ENCODE results near the gene HOOK1. TPM values are rescaled to one million over a fixed set of nuclear protein-coding genes. Genes with fewer than 3 reads are reported as not detected.

HOOK1 gene
- total and polyA plus RNA-seq, 2 donors (not counting 3 experiments of a cell fraction or from before 2014, with no cell fraction given): not detected

DNA sequence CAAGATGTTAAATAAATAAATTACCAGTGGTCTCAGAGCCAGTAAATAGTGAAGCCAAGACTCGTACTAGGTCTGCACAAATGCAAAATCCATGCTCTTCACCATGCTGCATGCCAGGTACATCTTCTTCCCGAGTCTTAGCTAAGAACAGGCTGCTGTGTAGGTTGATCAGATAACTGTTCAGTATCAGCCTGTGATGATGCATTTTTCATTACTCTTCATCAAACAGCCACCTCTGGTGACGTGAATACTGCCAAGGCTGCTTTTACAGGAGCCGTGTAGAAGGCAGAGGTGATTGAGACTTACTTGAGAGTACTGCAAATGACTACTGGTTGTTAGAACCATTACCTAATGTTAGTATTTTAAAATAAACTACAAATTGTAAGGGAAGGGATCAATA is 39.3 kb upstream of the HOOK1 start:
- H3K9me3 ChIP-seq (replicated peaks; ENCODE audit: control insufficient read depth, insufficient read depth, low read length): no peaks in the 10 kb centered on the region
- dilution Hi-C loops (cut with MboI; ENCODE audit: extremely low pct_ligation_motif_present, low sequenced_read_pairs): no loop called here
- H3K4me3 ChIP-seq (replicated peaks in 1 of 3; ENCODE audit: insufficient read depth in 1 of 3, low read depth in 1 of 3, low read length in 3 of 3): no peak overlapping the region
- DNase-seq (ENCODE audit: low read depth, low spot score) (no peak), FAIRE-seq (no peak)
- H2AFZ ChIP-seq (ENCODE audit: low read depth, low read length): no peak overlapping the region
- H3K4me1 ChIP-seq (ENCODE audit: control insufficient read depth, extremely low read depth, insufficient read depth, low read length): peaks cover 16% of the 10 kb centered on the region
- BruUV-seq (replicated peaks): no TSS peak
- no peak overlapping the region for H3K27ac ChIP-seq (ENCODE audit: insufficient read depth, low read depth, low read length)
- H3K79me2 ChIP-seq (ENCODE audit: control insufficient read depth, insufficient read depth, low read length): no peaks in the 10 kb centered on the region
- H3K27me3 ChIP-seq (ENCODE audit: control insufficient read depth in 2 of 2, insufficient read depth in 2 of 2, low read length in 2 of 2): no peaks in the 10 kb centered on the region
- no peaks in the 10 kb centered on the region for H3K36me3 ChIP-seq (ENCODE audit: control insufficient read depth in 2 of 2, extremely low read depth in 1 of 2, insufficient read depth in 2 of 2, low read length in 2 of 2)
- no peaks in the 10 kb centered on the region for H4K20me1 ChIP-seq (replicated peaks; ENCODE audit: control insufficient read depth, extremely low read depth, insufficient read depth, low read length)
- intact Hi-C loops (cut with micrococcal nuclease): no loop called here
- TF ChIP-seq FOS (IDR thresholded peaks at IDR 0.05; ENCODE audit: borderline replicate concordance, insufficient read depth, low read length) (no peak), POLR2AphosphoS5 (IDR thresholded peaks at IDR 0.05; ENCODE audit: insufficient read depth, low read depth, low read length) (no peak), GATA2 (IDR thresholded peaks at IDR 0.05; ENCODE audit: insufficient read depth, insufficient read length, low read depth, low read length) (no peak), JUN (IDR thresholded peaks at IDR 0.05; ENCODE audit: borderline replicate concordance, insufficient read depth, insufficient read length, low read depth) (no peak), MYC (IDR thresholded peaks at IDR 0.05; ENCODE audit: low read depth, low read length) (no peak), POLR2A (IDR thresholded peaks at IDR 0.05; ENCODE audit: low read depth, low read length) (no peak), EZH2 (IDR thresholded peaks at IDR 0.05; ENCODE audit: borderline replicate concordance, low read depth, low read length, severe bottlenecking) (no peak)
- TF ChIP-seq, protein P1, sequence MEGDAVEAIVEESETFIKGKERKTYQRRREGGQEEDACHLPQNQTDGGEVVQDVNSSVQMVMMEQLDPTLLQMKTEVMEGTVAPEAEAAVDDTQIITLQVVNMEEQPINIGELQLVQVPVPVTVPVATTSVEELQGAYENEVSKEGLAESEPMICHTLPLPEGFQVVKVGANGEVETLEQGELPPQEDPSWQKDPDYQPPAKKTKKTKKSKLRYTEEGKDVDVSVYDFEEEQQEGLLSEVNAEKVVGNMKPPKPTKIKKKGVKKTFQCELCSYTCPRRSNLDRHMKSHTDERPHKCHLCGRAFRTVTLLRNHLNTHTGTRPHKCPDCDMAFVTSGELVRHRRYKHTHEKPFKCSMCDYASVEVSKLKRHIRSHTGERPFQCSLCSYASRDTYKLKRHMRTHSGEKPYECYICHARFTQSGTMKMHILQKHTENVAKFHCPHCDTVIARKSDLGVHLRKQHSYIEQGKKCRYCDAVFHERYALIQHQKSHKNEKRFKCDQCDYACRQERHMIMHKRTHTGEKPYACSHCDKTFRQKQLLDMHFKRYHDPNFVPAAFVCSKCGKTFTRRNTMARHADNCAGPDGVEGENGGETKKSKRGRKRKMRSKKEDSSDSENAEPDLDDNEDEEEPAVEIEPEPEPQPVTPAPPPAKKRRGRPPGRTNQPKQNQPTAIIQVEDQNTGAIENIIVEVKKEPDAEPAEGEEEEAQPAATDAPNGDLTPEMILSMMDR (IDR thresholded peaks at IDR 0.05; ENCODE audit: extremely low read depth in 1 of 2, insufficient read depth in 1 of 2, low read depth in 1 of 2, low read length in 2 of 2): no peak
- TF ChIP-seq, protein P2, sequence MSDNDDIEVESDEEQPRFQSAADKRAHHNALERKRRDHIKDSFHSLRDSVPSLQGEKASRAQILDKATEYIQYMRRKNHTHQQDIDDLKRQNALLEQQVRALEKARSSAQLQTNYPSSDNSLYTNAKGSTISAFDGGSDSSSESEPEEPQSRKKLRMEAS (IDR thresholded peaks at IDR 0.05; ENCODE audit: insufficient read depth, insufficient read length): no peak
- POLR2A ChIA-PET: interaction anchor here (0.5 kb wide), 1 partner anchor 990 kb away, joined by 9 read pairs; no protein-coding TSS in a partner anchor
- no peaks in the 10 kb centered on the region for H3K9me1 ChIP-seq (replicated peaks; ENCODE audit: control insufficient read depth, extremely low read depth, insufficient read depth, low read length)
- CTCF ChIA-PET: interaction anchor here (1.5 to 2.3 kb wide), 2 partner anchors 9 to 172 kb away, joined by 3 to 17 read pairs; no protein-coding TSS in a partner anchor
- no peak overlapping the region for H3K4me2 ChIP-seq (ENCODE audit: insufficient read depth, low read length)
- H3K9ac ChIP-seq (replicated peaks; ENCODE audit: extremely low read depth, insufficient read depth, low read length): no peak overlapping the region

Data from endothelial cell of umbilical vein (primary cell).